ENCODE results near the gene KCNMB3.

KCNMB3 gene

GRCh38 chr3:179236669-179237301, 14.1 kb downstream of the KCNMB3 start:
- no peaks in the 10 kb centered on the region for H3K27me3 ChIP-seq (ENCODE audit: control insufficient read depth, insufficient read depth, low read length)
- H3K4me2 ChIP-seq (ENCODE audit: low read length): no peak overlapping the region
- H3K9ac ChIP-seq: no peak overlapping the region
- H3K4me1 ChIP-seq: no peaks in the 10 kb centered on the region
- H3K4me3 ChIP-seq (ENCODE audit: low read depth, low read length): no peak overlapping the region
- no peak overlapping the region for H3K27ac ChIP-seq
- H3K36me3 ChIP-seq (ENCODE audit: control insufficient read depth, insufficient read depth, low read length): no peaks in the 10 kb centered on the region
- H3K9me3 ChIP-seq (ENCODE audit: control insufficient read depth, low read length): no peaks in the 10 kb centered on the region
- H3K79me2 ChIP-seq: no peaks in the 10 kb centered on the region
- no peak overlapping the region for H2AFZ ChIP-seq
- TF ChIP-seq CTCF (IDR thresholded peaks at IDR 0.05): no peak

GRCh38 chr3:179234199-179234598, 16.7 kb downstream of the KCNMB3 start:
- Histone ChIP-seq H3K9ac (no peak overlapping the region), H3K79me2 (no peaks in the 10 kb centered on the region), H3K4me1 (no peaks in the 10 kb centered on the region), H2AFZ (no peak overlapping the region), H3K36me3 (ENCODE audit: control insufficient read depth, insufficient read depth, low read length) (no peaks in the 10 kb centered on the region), H3K9me3 (ENCODE audit: control insufficient read depth, low read length) (no peaks in the 10 kb centered on the region), H3K27ac (no peak overlapping the region), H3K4me2 (ENCODE audit: low read length) (no peak overlapping the region), H3K4me3 (ENCODE audit: low read depth, low read length) (no peak overlapping the region), H3K27me3 (ENCODE audit: control insufficient read depth, insufficient read depth, low read length) (no peaks in the 10 kb centered on the region)
- TF ChIP-seq CTCF (IDR thresholded peaks at IDR 0.05): no peak

- Histone ChIP-seq H3K27ac (no peak overlapping the region), H3K27me3 (ENCODE audit: control insufficient read depth, insufficient read depth, low read length) (no peaks in the 10 kb centered on the region), H3K79me2 (no peaks in the 10 kb centered on the region), H3K36me3 (ENCODE audit: control insufficient read depth, insufficient read depth, low read length) (no peaks in the 10 kb centered on the region), H2AFZ (no peak overlapping the region), H3K4me2 (ENCODE audit: low read length) (no peak overlapping the region), H3K4me3 (ENCODE audit: low read depth, low read length) (no peak overlapping the region), H3K9ac (no peak overlapping the region), H3K4me1 (no peaks in the 10 kb centered on the region), H3K9me3 (ENCODE audit: control insufficient read depth, low read length) (no peaks in the 10 kb centered on the region)
- TF ChIP-seq CTCF (IDR thresholded peaks at IDR 0.05): no peak
Measured at GRCh38 chr3:179233043-179233442, 17.9 kb downstream of the KCNMB3 start.

- Histone ChIP-seq H3K79me2 (no peaks in the 10 kb centered on the region), H3K4me1 (no peaks in the 10 kb centered on the region), H3K9ac (no peak overlapping the region), H3K9me3 (ENCODE audit: control insufficient read depth, low read length) (no peaks in the 10 kb centered on the region), H3K4me3 (ENCODE audit: low read depth, low read length) (no peak overlapping the region), H3K27me3 (ENCODE audit: control insufficient read depth, insufficient read depth, low read length) (no peaks in the 10 kb centered on the region), H3K4me2 (ENCODE audit: low read length) (no peak overlapping the region), H3K27ac (no peak overlapping the region), H2AFZ (no peak overlapping the region), H3K36me3 (ENCODE audit: control insufficient read depth, insufficient read depth, low read length) (no peaks in the 10 kb centered on the region)
- TF ChIP-seq CTCF (IDR thresholded peaks at IDR 0.05): no peak
Measured at GRCh38 chr3:179229177-179229576, 21.7 kb downstream of the KCNMB3 start.

GRCh38 chr3:179227349-179227748, 23.6 kb downstream of the KCNMB3 start:
- Histone ChIP-seq H3K4me3 (ENCODE audit: low read depth, low read length) (no peak overlapping the region), H3K79me2 (no peaks in the 10 kb centered on the region), H2AFZ (no peak overlapping the region), H3K9ac (no peak overlapping the region), H3K4me2 (ENCODE audit: low read length) (no peak overlapping the region), H3K36me3 (ENCODE audit: control insufficient read depth, insufficient read depth, low read length) (no peaks in the 10 kb centered on the region), H3K9me3 (ENCODE audit: control insufficient read depth, low read length) (no peaks in the 10 kb centered on the region), H3K27ac (no peak overlapping the region), H3K27me3 (ENCODE audit: control insufficient read depth, insufficient read depth, low read length) (no peaks in the 10 kb centered on the region), H3K4me1 (no peaks in the 10 kb centered on the region)
- TF ChIP-seq CTCF (IDR thresholded peaks at IDR 0.05): no peak
